Activated CD4-positive, alpha-beta T cell treated with anti-CD3 and anti-CD28 coated beads, Interleukin-2, amount 50 U/mL, for 4 hours (primary cell): ENCODE measurements around the gene CTNNBL1.

Source experiments
- DNase-seq, 2 experiments: peaks; one replicate each; pipeline ENCODE4 v3.0.0-alpha.2; 2020

Gene CTNNBL1

DNA sequence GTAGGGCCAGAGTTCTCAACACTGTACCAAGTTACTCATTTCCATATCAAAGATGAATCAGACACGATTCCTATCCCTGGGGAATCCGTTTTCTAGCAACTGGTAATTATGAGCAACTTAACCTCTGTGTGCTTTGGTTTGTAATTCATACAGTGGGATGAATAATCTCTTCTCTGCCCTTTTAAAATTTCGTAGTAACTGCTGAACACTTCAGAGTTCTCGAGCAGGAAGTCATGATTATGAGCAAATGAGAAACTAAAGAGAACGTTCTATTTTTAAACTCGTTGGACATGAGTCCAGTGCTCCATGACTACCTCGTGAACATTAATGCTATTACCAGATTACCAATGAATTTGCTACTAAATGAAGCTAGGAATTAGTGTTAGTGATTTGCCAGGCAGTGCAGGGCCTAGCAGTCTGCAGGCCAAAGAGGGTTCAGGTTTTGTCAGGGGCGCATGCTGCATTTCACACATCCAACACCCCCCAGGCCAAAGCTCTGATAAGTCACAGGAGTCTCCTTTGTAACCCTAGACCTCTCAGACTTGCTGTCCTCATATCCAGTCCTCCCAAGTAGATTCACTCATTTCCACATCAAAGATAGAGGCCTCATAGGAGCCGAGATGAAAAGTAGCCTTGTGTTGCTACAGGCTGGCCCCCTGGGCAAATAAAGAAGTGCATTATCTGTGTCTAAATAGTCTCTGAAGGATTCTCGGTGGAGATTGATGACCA is 163.3 kb downstream of the CTNNBL1 start:
- no peak for DNase-seq

DNA sequence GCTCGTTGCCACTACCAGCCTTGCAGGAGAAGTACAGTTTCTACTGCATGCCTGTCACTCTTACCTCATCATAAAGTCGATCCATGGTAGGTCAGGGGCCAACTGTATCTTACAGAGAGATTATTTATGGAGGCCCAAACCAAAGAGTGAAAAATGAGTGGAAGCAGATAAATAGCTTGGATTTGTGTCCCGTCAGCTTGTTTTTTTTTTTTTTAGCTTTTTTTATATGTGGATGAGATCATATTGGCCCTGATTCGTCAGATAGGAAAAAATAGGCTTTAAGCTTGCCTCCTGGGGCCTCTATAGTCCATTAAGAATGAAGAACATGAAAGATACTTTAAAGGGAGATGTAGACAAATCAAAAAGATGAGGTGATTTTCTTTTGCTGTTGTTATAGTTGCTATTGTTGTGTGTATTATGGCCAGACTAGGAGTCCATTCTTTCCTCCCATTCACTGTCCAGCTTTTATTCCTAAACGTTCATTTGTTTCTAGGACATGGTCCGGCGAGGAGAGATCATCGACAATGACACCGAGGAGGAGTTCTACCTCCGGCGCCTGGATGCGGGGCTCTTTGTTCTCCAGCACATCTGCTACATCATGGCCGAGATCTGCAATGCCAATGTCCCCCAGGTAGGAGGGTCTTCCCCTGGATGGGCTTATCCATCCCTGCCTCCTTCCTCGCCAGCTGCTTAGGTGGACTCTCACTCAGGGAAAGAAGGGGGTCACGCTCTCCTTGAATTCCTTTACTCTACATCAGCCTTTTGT is 165.8 kb downstream of the CTNNBL1 start:
- no peak for DNase-seq

DNA sequence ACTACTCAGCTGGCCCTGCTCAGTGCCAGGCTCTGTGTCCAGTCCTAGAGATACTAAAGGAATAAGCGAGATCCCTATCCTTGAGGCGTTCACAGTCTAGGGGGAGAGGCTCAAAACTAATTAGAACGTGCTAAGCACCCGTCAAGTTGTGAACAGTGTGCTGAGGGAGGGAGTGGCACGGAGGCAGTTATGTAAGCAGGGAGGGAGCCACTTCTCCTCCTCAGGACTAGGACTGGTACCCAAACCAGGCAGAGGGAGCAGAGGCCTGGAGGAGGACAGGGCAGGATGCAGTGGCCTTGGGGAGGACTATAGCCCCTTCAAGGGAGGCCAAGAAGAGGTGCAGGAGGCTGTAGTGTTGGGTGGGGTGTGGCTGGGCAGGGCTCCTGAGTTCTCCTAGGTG is 169.5 kb downstream of the CTNNBL1 start:
- no peak for DNase-seq

DNA sequence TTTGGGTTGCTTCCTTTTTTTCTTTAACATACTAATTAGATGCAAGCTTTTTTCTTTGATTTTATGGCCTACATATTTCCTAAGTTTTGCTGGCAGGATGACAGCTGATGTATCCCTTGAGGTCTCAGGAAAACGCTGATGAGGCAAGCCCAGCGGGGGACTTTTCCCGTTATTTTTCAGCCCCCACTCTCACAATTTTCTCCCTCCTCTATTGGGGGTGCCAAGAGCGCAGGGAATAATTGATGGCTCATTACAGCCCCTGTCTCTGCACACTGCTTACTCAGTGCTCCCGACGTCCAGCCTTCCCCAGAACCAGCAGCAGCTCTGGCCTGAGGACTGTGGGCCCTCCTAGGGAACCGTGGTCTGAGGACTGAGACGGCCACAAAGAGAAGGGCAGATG is 170.5 kb downstream of the CTNNBL1 start:
- DNase-seq, result no peak

DNA sequence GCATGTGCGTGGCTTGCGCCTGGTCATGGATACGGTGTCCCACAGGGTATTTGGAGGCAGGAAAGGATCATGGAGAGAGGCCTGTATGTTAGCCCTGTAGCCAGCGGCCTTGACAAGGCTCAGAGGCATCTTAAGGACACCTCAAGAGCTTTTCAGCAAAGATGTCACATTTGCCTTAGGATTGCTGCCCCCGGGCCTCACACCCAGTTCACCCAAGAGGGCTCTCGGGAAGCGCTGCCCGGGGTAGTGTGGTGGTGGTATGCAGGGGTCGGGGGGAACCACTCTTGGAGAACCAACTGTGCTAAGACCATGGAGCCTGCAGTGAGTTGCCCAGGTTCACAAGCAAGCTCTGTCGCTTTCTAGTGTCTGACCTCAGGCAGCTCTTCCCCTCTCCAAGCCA is 172.2 kb downstream of the CTNNBL1 start:
- DNase-seq, result no peak

DNA sequence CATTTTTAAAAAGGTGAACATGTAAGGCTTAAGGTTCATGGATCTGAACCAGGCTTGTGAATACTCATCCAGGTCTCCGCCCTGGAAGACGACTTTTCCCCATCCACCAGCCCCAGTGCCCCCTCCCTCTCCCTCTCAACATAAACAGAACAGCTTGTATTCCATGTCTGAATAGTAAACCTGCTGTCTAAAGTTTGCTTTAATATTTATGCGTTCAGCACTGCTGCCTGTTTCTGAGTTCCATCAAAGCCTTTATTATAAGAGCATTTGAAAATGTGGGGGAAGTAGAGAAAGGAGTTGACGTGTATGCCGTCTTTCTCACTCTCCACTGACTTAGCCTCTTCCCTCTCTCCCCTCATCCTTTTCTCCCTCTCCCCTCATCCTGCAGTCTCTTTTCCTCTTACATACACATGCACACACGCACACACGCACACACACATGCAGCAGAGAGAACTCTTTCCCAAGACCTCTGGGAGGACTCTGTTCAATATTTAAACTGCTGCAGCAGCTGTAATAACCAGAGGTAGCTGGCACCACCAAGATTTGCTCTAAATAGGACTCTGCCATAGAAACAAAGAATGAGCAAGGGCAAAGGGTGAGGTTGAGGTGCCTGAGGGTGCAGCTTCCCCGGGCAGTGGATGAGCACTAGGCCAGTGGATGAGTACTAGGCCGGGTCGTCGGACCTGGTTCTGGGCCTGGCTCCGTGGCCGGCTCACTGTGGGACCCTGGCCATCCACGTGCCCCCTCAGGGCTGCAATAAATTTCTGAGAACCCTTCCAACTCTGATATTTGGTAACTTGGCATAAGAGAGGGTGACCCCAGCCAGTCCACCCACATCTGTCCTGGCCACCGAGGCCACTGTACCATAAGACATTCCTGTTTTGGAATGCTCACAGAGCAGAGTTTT is 173.7 kb downstream of the CTNNBL1 start:
- DNase-seq, result no peak

DNA sequence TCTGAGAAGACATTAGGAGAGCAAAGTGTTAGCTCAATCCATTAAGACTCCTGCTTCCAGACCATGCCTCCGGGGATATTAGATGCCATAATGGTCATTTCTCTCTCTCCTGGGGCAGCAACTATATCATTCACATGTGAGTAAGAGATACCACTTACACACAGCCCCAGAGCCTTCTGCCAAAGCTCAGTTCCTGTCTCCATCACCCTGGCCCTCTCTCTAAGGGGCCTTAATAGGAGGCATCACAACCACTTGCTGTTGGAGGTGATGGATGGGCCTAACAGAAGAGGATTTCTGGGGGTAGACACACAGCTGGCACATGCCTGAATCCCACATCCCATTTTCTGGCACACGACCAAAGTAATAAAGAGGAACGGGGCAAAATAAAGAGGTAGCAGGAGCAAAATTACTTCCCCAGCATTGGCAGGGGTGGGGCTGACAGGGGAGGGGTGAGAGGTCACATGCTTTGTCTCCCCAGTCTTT is 175.1 kb downstream of the CTNNBL1 start:
- no peak for DNase-seq

DNA sequence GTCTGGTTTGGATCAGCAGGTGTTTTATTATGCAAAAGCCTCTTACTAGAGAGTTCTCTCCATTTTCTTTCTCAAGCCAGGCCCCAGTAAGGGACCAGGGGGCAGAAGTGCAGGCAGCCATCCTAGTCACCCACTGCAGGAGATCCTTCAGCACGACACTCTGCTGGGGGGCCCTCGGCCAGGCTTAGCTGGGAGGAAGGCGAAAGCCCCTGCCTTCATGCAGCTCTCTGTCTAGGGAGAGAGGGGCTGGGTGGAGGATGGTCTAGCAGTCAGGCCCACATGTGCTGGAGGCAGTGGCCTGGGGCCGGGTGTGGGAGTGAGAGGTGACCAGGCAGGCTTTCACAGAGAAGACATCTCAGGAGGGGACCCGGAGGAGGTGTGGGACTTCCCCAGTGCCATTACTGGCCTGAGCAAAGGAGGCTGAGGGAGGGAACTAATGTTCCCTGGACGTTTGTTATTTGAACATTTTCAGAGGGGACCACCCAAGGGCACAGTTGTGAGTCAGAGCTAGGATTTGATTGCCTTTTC is 175.6 kb downstream of the CTNNBL1 start:
- DNase-seq, result no peak

DNA sequence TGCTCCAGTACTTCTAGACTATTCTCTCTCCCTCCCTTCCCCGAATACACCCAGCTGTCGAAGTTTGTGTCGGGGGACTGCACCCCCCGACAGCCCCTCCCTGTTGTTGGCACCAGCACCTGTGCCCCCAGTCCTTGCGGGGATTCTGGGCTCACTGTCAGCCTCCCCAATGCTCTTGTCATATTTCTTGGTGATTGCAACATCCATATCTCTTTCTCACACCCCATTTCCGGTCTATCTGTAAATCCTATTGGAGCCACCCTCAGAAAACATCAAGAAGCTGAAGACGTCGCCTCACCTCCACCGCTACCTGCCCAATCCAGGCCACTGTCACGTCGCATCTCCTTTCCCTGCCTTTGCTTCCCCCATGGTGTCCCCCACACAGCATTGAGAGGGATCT is 176.5 kb downstream of the CTNNBL1 start:
- no peak for DNase-seq

DNA sequence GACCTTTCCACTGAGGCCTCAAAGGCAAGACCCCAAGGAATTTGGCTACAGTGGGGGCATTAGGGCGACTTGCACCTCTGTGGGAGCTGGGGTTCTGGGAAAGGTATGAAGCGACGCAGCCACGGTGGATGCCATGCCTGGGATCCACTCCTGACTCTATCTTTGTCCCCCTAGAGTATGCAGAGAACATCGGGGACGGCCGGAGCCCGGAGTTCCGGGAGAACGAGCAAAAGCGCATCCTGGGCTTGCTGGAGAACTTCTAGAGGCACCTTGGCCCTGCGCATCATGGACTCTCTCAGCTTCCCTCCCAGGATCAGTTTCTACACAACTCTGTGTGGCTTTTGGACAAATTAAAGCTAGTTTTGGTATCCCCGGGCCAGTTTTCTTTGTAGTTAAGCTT is 177.9 kb downstream of the CTNNBL1 start:
- no peak for DNase-seq

DNA sequence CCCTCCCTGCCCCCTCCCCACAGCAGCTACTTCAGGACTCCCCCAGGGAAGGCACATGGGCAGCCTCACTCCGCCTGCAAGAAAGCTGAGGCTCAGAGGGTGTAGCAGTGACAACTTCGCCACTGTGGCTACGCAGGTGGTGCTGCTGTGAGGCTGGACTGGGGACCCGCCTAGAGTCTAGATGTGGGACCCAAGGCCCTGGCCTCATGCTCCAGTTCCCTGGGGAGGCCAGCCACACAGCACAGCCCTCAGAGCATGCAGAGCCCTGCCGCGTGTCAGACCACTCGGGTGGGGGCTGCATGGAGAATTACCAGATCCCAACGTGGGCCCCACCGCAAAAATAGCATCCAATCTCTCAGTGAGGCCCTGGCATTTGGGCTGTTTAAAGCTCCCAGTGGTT is 178.3 kb downstream of the CTNNBL1 start:
- no peak for DNase-seq

DNA sequence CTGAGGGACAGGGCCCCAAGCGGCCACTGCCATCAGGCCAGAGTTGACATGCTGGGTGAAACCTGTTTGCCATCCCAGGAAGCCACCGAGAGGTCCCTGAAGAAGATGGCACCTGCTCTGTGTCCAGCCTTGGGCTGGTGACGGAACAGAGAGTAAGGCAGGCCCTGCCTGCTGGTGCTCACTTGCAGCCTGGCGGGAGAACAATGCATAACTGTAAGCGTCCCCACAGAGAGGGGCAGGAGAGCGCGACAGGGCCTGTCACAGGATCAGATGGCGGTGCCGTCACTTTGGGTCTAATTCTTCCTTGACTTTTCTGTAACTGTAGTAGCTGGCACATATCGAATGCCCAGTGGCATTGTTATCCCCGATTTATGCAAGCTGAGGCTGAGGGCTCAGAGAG is 180.1 kb downstream of the CTNNBL1 start:
- DNase-seq, result no peak

DNA sequence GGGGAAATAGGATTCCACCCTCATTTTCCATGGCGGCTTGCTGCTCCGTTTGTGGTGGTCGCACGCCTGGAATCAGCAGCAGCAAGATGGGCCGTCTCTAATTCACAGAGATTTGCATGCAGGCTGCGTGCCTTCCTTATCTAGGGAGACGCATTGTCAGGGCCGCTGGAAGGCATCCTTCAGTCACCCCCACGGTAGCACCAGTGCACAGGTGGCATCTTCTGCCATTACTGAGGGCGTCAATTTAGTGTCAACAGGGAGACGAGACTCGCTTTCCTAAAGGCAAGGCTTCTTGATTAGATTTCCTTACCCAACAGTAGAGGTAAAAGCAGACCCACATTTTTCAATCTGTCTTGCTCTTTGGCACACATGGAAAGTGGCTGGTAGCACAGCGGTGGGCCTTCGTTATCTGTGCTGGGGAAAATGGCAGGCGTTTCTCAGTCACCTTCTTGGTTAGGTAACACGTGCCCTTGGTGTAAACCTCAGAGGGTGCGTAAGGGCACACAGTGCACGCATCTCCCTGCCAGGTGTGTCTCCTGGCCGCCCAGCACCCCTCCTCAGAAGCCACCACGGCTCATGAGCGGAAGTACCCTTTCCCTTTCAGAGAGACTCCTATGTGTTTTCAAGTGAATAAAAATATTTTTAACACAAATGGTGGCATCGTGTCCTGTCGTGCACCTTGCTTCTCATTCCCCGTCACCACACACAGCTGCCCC is 181.8 kb downstream of the CTNNBL1 start:
- DNase-seq, result no peak

DNA sequence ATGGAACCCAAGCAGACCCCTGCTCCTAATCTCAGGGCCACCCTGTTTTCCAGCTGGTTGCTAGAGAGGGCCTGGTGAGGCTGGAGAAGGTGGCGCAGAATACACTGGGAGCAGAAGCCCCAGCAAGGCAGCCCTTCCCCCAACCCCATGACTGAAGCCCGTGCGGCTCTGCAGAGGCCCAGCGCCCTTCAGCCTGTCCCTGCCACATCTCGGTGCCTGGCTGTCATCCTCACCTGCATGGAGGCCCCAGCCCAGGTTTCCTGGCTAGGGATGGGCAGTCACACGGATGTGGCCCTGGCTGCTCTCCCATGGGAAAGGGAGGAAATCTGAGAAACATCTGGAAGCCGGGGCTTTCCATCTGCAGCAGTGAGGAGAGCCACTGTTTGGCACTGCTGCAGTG is 183.0 kb downstream of the CTNNBL1 start:
- DNase-seq, result no peak

DNA sequence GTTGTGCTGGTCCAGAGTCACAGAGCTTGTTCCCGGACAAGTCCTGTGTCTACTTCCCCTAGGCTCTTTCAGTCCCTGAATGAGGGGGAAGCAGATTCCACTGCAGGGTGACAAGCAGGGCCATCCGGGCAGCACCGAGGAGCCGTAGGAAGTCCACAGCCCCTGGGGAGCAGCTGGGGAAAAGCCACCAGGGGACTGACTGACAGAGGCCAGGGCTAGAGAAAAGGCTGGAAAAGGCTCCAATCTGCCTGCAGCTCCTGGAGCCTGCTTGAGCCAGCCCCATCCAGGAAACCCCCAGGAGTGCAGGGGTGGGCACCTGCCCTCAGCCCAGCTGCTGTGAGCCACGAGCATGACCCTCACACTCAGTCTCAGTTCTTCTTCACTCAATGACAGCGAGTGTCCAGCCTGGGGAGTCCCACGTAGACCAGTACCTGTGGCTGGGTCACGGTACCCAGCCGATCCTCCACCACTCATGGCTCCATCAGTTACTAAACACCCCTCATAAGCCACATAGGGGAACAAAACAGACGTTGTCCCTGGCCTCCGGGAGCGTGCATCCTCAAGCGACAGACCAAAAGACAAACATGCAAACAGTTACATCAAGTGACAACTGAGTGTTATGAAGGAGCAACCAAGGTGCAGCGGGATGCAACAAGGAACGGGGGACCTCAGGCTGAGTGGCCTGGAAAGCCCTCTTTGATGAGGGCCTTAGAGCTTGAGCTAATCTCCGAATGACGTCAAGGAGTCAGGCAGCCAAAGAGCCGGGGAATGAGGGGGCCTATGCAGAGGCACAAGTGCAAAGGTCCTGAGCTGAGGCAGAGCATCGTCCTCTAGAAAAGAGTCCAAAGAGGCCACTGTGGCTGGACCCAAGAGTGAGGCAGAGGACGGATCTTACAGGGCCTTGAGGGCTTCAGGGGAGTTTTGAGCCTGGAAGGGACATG is 184.3 kb downstream of the CTNNBL1 start:
- no peak for DNase-seq

DNA sequence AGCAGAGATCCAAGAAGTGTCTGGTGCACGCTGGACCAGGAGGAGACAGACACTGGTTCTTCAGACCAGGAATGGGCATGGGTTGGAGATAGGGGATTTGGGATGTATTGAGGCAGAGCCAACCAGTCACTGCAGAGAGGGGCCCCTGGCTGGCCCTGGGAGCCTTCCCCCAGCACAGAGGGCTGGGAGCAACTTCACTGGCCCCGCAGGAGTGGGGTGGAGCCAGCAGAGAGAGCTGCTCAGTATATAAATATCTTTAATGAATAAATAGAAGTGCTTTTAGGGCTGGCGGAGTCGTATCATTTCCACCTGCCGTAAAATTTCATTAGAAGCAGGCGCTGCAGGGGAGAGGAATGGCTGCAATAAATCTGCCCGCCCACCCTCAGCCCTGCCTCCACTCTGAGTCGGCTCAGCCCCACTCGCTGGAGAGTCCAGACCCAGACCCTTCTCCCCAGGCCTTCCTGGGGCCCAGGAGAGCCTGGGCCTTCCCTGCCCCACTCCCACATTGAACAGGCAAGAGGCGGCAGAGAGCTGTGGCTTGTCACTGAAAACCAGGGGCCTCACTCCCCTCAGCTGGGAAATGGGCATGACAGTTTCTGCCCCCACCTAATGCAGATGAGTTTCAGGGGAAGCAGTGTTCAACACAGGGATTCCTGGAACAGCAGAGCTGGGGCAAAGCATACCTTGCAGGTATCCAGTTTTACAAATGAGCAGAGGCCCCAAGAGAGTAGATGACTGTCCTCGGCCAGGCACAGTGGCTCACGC is 185.2 kb downstream of the CTNNBL1 start:
- no peak for DNase-seq

DNA sequence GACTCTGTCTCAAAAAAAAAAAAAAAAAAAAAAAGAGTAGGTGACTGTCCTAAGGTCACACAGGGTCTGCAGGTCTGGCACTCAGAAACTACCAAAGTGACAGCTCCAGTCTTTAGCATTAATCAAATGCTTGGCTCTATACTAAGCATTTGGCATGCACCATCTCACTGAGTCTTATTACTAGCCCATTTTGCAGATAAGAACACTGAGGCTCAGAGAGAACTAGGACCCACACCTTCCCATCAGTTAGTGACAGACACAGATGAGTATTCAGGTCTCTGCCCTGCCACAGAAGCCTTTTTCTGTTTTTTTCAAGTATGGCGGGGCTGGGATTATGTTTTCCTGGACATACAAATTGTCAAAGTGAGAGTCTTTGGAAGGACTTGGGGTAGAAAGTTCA is 186.0 kb downstream of the CTNNBL1 start:
- DNase-seq, result no peak

DNA sequence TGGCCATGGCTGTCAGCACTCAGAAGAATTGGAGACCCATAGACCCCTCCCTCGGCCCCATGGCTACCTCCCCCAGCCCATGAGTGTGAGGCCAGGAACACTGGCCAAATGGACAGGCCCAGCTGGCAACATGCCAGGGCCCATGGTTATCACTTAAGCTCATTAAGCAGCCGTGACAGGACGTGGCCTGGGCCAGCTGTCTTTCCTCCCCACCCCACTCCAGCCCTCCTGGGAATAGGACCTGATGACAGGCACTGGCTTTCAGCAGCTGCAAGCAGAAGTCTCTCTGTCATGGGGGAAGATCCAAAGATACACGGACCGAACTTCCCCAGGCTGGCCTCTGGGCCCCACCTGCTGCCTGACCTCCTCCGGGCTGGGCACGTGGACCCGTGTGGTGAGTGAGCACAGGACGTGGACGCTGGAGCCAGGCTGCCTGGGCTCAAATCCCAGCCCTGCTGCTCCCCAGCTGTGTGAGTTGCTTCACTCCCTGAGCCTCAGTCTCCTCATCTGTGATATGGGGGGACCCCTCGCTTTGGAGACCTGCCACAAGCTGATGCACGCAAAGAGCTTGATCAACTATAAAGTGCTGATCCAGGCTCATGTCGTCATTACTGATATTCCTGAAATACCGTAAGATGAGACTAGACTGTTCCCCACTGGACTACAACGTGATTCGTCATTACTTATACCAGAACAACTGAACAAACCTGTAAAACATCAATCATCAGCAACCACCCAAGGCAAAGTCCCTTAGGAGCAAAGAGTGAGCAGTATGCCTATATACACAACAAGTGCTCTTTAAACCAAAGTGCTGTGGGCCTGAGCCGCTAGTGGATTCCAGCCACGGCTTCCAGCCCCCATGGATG is 187.1 kb downstream of the CTNNBL1 start:
- DNase-seq, result no peak

DNA sequence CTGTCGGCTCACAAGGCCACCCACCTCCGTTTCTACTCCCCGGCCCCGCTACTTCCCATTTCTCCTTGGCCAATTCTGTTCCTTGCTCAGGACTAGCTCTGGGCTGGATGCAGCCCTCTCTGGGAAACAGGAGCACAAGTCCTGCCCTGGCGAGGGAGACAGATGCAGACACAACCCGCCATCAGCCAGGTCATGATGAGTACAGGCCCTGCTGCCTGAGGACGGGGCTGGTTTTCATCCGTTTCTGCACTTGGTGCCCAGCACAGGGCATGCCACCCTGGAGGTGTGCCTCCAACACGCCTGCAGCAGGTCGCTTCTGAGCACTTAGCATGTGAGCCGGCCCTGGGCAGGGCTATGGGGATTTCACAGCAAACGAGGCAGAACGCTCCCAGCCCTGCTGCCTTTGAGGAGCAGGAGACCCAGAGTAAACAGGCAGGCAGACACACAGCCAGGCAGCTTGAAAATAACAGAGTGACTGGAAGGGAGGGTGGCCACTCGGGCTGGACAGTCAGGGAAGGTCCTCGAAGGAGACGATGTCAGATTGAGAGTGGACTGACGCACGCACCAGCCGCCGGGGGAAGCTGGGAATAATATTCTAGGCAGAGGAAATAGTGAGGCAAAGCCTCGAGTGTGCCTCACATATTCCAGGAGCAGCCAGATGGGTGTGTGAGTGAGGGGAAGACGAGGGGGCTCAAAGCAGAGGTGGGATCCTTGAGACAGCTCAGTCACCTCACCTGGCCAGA is 187.9 kb downstream of the CTNNBL1 start:
- no peak for DNase-seq
